NCI-H524 treated with DMSO at 0.1 percent for 48 hours (cell line): ENCODE data around the gene PLTP.
A peak's percentile ranks its signal among the peaks of the same experiment; 100 is the strongest.

Experiments used
- DNase-seq: peaks from one replicate; lab custom pipeline; 2025; lab: John Stamatoyannopoulos, UW

PLTP gene

DNA sequence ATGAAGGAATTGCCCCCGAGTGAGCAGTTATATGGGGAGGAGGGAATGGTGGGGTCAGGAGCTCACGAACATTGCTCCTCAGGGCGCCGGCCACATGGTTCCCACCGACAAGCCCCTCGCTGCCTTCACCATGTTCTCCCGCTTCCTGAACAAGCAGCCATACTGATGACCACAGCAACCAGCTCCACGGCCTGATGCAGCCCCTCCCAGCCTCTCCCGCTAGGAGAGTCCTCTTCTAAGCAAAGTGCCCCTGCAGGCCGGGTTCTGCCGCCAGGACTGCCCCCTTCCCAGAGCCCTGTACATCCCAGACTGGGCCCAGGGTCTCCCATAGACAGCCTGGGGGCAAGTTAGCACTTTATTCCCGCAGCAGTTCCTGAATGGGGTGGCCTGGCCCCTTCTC is 13.7 kb downstream of the PLTP start:
- DNase-seq, result no peak

DNA sequence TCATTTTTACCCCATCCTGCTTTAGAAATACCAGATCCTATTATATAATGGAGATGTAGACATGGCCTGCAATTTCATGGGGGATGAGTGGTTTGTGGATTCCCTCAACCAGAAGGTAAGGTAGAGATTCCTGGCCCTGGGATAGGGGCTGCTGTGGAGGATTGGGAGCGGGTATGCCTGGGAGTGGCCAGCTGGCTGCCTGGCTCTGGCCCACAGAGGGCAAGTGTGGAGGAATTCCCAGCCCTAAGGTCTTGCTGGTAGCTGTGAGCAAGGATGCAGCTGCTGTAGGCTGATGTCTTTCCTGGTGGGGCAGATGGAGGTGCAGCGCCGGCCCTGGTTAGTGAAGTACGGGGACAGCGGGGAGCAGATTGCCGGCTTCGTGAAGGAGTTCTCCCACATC is 14.3 kb downstream of the PLTP start:
- no peak for DNase-seq

DNA sequence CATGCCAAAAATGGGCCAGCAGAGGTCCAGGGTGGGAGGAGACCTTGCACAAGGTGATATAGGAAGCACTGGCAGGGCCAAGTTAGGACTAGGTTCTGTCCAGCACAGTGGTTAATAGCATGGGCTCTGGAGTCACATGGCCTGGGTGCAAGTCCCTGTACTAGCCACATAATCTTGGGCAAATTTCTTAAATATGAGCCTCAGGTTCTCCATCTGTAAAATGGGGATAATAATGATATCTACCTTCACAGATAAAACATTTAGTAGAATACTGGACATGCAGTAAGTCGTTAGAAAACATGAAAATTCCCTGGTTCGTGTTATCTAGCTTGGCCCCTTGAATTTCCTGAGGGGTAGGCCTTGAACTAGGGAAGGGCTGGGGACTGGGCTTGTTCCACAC is 14.7 kb downstream of the PLTP start:
- no peak for DNase-seq

DNA sequence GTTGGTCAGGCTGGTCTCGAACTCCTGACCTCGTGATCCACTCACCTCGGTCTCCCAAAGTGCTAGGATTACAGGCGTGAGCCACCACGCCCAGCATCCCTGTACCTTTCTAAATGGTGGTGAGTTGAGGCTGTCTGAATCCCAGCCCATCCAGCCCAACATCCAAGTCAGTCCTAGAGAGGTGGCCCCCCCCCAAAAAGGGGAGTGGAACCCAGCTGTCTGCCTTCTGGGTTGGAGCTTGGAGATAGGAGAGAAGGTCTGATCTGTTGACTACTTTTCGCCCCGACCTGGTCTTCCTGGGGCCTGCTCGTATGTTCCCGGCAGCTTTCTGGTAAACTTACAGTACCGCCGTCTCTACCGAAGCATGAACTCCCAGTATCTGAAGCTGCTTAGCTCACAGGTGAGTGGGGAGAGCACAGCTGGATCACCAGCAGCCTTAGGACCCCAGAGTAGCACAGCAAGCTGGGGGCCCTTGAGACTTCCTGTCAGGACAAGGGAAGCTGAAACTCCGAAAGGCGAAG is 15.3 kb downstream of the PLTP start:
- DNase-seq, result no peak

GRCh38 chr20:45894797-45895196 is 17.2 kb downstream of the PLTP start:
- DNase-seq, result no peak

GRCh38 chr20:45893831-45894230 is 18.1 kb downstream of the PLTP start:
- no peak for DNase-seq

DNA sequence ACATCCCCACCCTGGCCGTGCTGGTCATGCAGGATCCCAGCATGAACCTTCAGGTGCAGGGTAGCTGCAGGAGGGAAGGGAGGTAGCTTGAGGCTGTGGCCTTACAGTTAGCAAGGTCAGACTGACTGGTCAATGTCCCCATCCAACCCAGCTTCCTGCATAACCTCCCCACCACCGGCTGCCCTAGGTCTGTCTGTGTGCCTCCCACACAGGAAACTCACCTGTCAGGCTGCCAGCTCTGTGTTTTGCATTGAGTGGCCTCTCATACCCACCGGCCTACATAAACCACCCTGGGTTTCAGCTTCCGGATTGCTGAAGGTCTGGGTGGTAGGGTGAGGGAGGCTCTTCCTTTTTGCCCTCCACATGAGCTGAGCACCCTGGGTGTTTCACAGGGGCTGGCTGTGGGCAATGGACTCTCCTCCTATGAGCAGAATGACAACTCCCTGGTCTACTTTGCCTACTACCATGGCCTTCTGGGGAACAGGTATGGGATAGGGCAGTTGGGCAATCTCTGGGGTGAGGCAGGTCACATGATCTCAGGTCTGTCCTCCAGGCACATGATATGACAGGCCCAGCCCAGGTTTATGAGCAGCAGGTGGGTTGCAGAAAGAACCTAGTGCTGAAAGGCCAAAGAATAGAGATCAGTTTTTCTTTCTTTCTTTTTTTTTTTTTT is 19.0 kb downstream of the PLTP start:
- DNase-seq, result no peak

- no peak for DNase-seq
These were observed 19.7 kb downstream of the PLTP start for GRCh38 chr20:45892049-45892825.

DNA sequence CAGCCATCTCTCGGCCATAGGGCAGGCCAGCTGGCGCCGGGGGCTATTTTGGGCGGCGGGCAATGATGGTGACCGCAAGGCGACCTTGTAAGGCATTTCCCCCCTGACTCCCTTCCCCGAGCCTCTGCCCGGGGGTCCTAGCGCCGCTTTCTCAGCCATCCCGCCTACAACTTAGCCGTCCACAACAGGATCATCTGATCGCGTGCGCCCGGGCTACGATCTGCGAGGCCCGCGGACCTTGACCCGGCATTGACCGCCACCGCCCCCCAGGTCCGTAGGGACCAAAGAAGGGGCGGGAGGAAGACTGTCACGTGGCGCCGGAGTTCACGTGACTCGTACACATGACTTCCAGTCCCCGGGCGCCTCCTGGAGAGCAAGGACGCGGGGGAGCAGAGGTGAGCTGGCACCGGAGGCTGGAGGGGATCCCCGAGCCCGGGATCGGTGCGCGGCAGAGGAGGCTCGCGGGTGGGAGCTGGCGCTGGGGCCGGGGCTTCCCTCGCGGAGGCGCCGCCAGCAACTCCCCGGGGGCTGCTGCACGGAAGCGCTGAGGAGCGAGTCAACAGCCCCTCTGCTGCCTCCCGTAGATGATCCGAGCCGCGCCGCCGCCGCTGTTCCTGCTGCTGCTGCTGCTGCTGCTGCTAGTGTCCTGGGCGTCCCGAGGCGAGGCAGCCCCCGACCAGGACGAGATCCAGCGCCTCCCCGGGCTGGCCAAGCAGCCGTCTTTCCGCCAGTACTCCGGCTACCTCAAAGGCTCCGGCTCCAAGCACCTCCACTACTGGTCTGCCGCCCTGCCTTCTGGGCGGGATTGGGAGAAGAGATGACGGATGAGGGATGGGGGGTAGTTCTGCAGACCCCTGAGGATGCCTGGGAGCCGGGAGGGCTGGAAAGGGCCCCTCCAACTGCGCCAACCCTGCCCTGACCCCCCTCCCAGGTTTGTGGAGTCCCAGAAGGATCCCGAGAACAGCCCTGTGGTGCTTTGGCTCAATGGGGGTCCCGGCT is 20.7 kb downstream of the PLTP start, which contains the start of the genes CTSA and NEURL2:
CTSA (plus strand) TSS at position 351 of the 999 bp plus-strand sequence; CDS start at position 585, 234 bp downstream.
NEURL2 (minus strand) TSS at position 224 of the 999 bp plus-strand sequence; CDS start at position 7, 217 bp downstream.
- DNase-seq, result no peak

DNA sequence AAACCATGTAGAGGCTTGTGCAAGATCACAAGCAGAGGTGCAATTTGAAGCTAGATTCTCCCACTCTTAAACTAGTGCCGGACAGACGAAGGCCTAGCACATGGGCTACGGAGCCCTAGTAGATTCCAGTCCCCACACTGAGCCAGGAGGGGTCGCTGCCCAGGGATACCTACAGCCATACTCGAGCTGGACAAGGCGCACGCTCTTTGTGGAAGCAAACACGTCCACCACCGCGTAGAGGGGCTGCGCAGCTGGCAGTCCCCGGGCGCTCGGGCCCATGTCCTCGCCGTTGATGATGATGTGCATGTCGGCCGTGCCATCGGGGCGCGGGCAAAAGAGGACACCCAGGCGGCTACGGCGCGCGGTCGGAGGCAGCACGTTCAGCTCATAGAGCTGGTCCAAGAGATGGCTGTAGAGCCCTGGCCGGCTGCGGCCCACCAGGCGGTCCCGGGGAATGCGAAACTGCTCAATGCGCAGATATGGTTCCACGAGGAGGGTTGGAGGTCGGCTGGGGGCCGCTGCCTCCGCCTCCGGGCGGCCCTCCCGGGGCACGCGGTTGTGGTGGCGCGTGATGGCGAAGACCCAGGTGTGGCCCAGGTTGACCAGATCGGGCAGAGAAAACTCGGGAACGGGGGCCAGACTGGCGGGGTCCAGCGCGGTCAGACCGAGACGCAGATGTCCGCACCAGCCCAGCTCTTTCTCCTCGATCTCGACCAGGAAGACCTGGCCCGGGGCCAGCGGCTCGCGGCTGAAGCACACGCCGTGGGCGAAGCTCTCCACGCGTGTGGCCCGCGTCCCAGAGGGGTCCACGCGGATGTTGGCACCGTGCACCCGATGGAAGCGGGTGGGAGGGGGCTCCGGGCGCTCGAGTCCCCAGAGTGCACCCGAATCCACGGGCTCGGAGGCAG is 21.6 kb downstream of the PLTP start:
- DNase-seq, result no peak

DNA sequence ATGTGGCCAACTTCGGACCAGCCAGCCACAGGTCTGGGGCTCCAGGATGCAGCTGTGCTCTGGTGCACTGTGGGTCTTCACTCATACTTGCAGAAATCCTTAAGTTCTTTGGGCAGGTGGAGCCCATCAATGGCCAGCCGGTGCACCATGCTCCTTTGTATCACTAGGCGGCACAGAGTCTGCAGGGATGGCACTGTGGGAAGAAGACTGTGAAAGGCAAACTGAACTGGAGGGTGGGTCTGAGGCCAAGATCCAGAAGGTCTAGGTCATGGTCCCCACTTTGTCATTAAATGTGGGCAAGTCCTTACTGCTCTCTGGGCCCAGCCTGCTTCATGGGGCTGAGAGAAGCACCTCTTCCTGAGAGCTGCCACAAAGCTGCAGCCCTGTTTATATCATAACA is 23.3 kb downstream of the PLTP start:
- no peak for DNase-seq

DNA sequence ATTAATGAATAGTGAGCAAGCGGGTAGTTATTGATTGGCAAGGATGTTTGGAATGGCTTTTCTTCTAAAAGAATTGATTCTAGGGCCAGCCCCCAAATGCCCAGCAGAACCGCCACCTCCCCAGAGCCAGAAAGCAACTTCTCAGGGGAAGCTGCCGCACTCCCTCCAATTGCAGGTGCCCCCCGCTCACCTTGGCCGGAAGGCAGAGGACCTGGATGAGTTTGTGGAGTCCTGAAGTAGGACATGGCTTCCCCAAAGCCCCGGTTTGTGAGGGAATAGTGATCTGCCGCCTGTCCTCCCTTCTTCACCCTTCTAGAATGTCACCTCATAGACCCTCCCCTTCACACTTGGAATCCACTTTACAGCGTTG is 24.6 kb downstream of the PLTP start, which contains the start of gene SPATA25:
SPATA25 (minus strand) TSS at position 277 of the 370 bp plus-strand sequence; CDS start at position 245, 32 bp downstream.
- no peak for DNase-seq

GRCh38 chr20:45886590-45887345 is 25.2 kb downstream of the PLTP start:
- DNase-seq, result no peak

DNA sequence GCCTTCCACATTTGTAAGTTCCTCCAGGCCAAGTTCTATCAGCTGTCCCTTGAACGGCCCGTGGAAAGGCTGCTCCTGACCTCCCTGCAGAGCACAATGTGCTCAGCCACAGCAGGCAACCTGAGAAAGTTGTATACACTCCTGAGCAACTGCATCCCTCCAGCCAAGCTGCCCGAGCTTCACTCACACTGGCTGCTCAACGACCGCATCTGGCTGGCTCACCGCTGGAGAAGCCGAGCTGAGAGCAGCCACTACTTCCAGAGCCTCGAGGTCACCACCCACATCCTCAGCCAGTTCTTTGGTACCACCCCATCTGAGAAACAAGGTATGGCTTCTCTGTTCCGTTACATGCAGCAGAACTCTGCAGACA is 28.9 kb downstream of the PLTP start:
- no peak for DNase-seq

- DNase-seq, result no peak
These were observed 29.4 kb downstream of the PLTP start for GRCh38 chr20:45882469-45883099.

GRCh38 chr20:45880988-45881788 is 30.8 kb downstream of the PLTP start, which contains the start of gene ZSWIM1:
Gene ZSWIM1, plus strand, starts transcription at chr20:45881227. Its CDS starts 1,366 bp downstream, at chr20:45882593.
- peak; percentile 89 for DNase-seq

DNA sequence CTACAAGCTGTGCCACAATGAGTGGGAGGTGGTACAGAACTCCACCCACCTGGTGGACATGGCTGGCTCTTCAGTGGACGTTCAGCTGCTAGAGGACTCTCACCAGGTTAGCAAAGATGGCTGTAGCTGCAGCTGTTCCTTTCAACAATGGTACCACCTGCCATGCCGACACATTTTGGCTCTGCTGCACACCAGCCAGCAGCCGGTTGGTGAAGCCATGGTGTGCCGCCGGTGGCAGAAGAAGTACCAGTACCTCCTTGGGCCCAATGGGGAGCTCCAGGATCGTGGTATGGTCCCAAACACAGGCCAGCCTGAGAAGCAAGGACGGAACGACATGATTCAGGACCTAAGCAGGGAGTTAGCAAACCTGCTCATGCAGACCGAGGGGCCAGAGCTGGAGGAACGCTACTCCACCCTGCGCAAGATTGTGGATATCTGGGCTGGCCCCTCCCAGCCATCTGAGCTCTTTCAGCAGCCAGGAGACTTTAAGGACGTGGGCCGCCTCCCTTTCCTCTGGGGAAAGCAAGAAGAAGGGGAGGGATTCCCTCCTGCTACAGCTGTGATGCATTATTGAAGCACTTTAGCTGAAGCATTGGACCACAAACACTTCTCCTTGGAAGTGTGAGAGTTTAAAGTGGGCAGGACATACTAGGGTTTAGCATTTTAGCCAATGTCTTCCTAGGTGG is 33.7 kb downstream of the PLTP start:
- no peak for DNase-seq

DNA sequence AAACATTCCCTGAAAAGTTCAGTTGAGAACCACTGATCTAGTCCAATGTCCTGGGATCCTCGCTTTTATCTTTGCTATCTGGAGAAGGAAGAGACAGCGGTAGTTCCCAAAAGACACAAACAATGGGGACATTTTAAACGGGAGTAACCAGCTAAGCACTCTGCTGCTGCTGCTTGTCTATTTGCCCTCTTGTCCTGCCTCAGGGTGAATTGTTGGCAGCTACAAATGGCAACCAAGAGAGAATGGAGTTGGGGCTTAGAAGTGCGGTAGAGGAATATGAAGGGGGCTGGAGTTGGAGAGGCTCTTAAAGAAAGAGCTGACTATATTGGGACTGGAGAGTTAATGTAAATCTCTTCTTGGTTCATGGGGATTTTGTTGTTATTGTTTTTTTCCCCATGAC is 37.4 kb downstream of the PLTP start:
- no peak for DNase-seq
